IMR-90 (cell line): ENCODE data around the gene CLCN5. TPM values are rescaled to one million over a fixed set of nuclear protein-coding genes. Genes with fewer than 3 reads are reported as not detected.

Experiments used
- ATAC-seq: fragments of 200-7000 bp; cut with Tn5 transposase; 2 replicates; pipeline ENCODE4 v1.9.1; 2020; ENCODE audit warnings: low read depth, mild to moderate bottlenecking, moderate library complexity
- BruUV-seq: library from RNA; stranded (reverse); fragments of 400-500 nt; replicated peaks from 2 replicates; lab custom pipeline; 2021; lab: Mats Ljungman, UMichigan
- CTCF ChIA-PET: fragments of 300-600 bp; formaldehyde crosslinking; extraction: SDS; loops from one replicate; lab custom pipeline; 2021; ENCODE audit warnings: antibody characterized with exemption; lab: Yijun Ruan, JAX
- POLR2A ChIA-PET: fragments of 300-600 bp; sonication (Branson Sonifier 250); formaldehyde crosslinking; loops from one replicate; lab custom pipeline; 2022; ENCODE audit warnings: antibody characterized with exemption; ENCODE audit not compliant: unreplicated experiment; lab: Charles Lee
- DNase-seq: peaks from one replicate; pipeline ENCODE4 v3.0.0; 2013
- H2AFZ ChIP-seq: replicated peaks from 2 replicates; pipeline ENCODE3; 2013; ENCODE audit warnings: low read length, mild to moderate bottlenecking; ENCODE audit not compliant: poor library complexity
- H2AK5ac ChIP-seq: 2 replicates; pipeline ENCODE4 v1.6.1; 2013; ENCODE audit warnings: low read depth, low read length, inconsistent platforms
- H2AK9ac ChIP-seq: replicated peaks from 2 replicates; pipeline ENCODE3; 2013; ENCODE audit warnings: mild to moderate bottlenecking, low read depth, low read length, moderate library complexity; ENCODE audit not compliant: poor library complexity
- H2BK120ac ChIP-seq: 2 replicates; pipeline ENCODE4 v1.6.1; 2013; ENCODE audit warnings: low read depth, low read length, inconsistent platforms
- H2BK15ac ChIP-seq: 3 replicates; pipeline ENCODE4 v1.6.1; 2013; ENCODE audit warnings: low read depth, low read length, inconsistent platforms
- H2BK20ac ChIP-seq: 2 replicates; pipeline ENCODE4 v1.6.1; 2013; ENCODE audit warnings: low read depth, mild to moderate bottlenecking, inconsistent platforms, low read length, moderate library complexity
- H2BK5ac ChIP-seq: 2 replicates; pipeline ENCODE4 v1.6.1; 2013; ENCODE audit warnings: mild to moderate bottlenecking, low read depth, low read length, inconsistent platforms; ENCODE audit not compliant: poor library complexity, severe bottlenecking
- H3K14ac ChIP-seq: replicated peaks from 2 replicates; pipeline ENCODE4 v1.6.1; 2013; ENCODE audit warnings: low read depth, low read length, inconsistent platforms
- H3K18ac ChIP-seq: 2 replicates; pipeline ENCODE4 v1.6.1; 2013; ENCODE audit warnings: low read depth, low read length, control low read depth
- H3K23ac ChIP-seq: 2 replicates; pipeline ENCODE4 v1.6.1; 2013; ENCODE audit warnings: low read depth, low read length, inconsistent platforms
- H3K27ac ChIP-seq: 2 replicates; pipeline ENCODE4 v1.5.1; 2013; ENCODE audit warnings: mild to moderate bottlenecking, control low read depth, low read length; ENCODE audit not compliant: insufficient read depth
- H3K27me3 ChIP-seq: 2 replicates; pipeline ENCODE4 v1.6.1; 2013; ENCODE audit warnings: low read length; ENCODE audit not compliant: control insufficient read depth, insufficient read depth
- H3K36me3 ChIP-seq: 2 replicates; pipeline ENCODE4 v1.6.1; 2013; ENCODE audit warnings: low read length, mixed read lengths; ENCODE audit not compliant: control insufficient read depth, insufficient read depth
- H3K4ac ChIP-seq: 2 replicates; pipeline ENCODE4 v1.6.1; 2013; ENCODE audit warnings: low read depth, low read length, inconsistent platforms
- H3K4me1 ChIP-seq: 2 replicates; pipeline ENCODE4 v1.6.1; 2013; ENCODE audit warnings: low read length, mixed read lengths; ENCODE audit not compliant: control insufficient read depth, insufficient read depth
- H3K4me2 ChIP-seq: 2 replicates; pipeline ENCODE4 v1.6.1; 2013; ENCODE audit warnings: low read depth, mild to moderate bottlenecking, control low read depth, low read length, moderate library complexity
- H3K4me3 ChIP-seq: 2 replicates; pipeline ENCODE4 v1.5.1; 2013; ENCODE audit warnings: low read depth, mild to moderate bottlenecking, control low read depth, low read length, moderate library complexity; ENCODE audit not compliant: insufficient read depth
- H3K56ac ChIP-seq: 2 replicates; pipeline ENCODE4 v1.6.1; 2013; ENCODE audit warnings: low read length, inconsistent platforms; ENCODE audit not compliant: insufficient read depth; ENCODE audit errors: extremely low read depth
- H3K79me1 ChIP-seq, 2 experiments: 2 replicates each; pipeline ENCODE4 v1.6.1; 2013; ENCODE audit warnings: low read length in 2 of 2, inconsistent platforms in 1 of 2, low read depth in 1 of 2
- H3K9ac ChIP-seq: 2 replicates; pipeline ENCODE4 v1.6.1; 2013; ENCODE audit warnings: low read depth, low read length, control low read depth
- H3K9me1 ChIP-seq: 2 replicates; pipeline ENCODE4 v1.6.1; 2013; ENCODE audit warnings: low read length, inconsistent platforms; ENCODE audit not compliant: insufficient read depth
- H3K9me3 ChIP-seq: 2 replicates; pipeline ENCODE4 v1.6.1; 2013; ENCODE audit warnings: low read length; ENCODE audit not compliant: control insufficient read depth, insufficient read depth
- H4K20me1 ChIP-seq: 2 replicates; pipeline ENCODE4 v1.6.1; 2013; ENCODE audit warnings: low read length, inconsistent platforms; ENCODE audit not compliant: insufficient read depth
- H4K5ac ChIP-seq: 2 replicates; pipeline ENCODE4 v1.6.1; 2013; ENCODE audit warnings: mild to moderate bottlenecking, low read depth, low read length, control low read depth
- H4K8ac ChIP-seq, 2 experiments: 2 replicates each; pipeline ENCODE4 v1.6.1; 2013; ENCODE audit warnings: low read depth in 2 of 2, low read length in 2 of 2, control low read depth in 1 of 2, inconsistent platforms in 1 of 2
- H4K91ac ChIP-seq: 2 replicates; pipeline ENCODE4 v1.6.1; 2013; ENCODE audit warnings: low read depth, low read length, inconsistent platforms; ENCODE audit not compliant: insufficient read depth
- BHLHE40 ChIP-seq: fragments of 150-350 bp; IDR thresholded peaks from 2 replicates; pipeline ENCODE4 v1.6.1; 2016; ENCODE audit warnings: mild to moderate bottlenecking, low read depth, low read length
- CEBPB ChIP-seq: IDR thresholded peaks from 2 replicates; pipeline ENCODE4 v1.6.1; 2012; ENCODE audit warnings: low read depth, low read length, improper control_type of control experiment
- CHD1 ChIP-seq: IDR thresholded peaks from 2 replicates; pipeline ENCODE4 v1.6.1; 2012; ENCODE audit warnings: low read depth, low read length, improper control_type of control experiment
- CTCF ChIP-seq: conservative IDR thresholded peaks from 2 replicates; pipeline ENCODE4 v1.5.1; 2012; ENCODE audit warnings: mild to moderate bottlenecking, low read depth, low read length, improper control_type of control experiment
- FOS ChIP-seq: fragments of 150-350 bp; IDR thresholded peaks from 2 replicates; pipeline ENCODE4 v1.6.1; 2016; ENCODE audit warnings: low read depth, low read length
- MAFK ChIP-seq: IDR thresholded peaks from 2 replicates; pipeline ENCODE4 v1.6.1; 2012; ENCODE audit warnings: low read depth, low read length, improper control_type of control experiment
- MAZ ChIP-seq: IDR thresholded peaks from 2 replicates; pipeline ENCODE4 v1.6.1; 2012; ENCODE audit warnings: low read depth, mild to moderate bottlenecking, low read length, improper control_type of control experiment, moderate library complexity, borderline replicate concordance
- MXI1 ChIP-seq: IDR thresholded peaks from 2 replicates; pipeline ENCODE4 v1.6.1; 2012; ENCODE audit warnings: low read depth, mild to moderate bottlenecking, low read length, moderate library complexity, borderline replicate concordance
- NFE2L2 ChIP-seq: fragments of 150-350 bp; IDR thresholded peaks from 2 replicates; pipeline ENCODE4 v1.6.1; 2016; ENCODE audit warnings: low read depth, mild to moderate bottlenecking, low read length
- POLR2A ChIP-seq: IDR thresholded peaks from 2 replicates; pipeline ENCODE4 v1.6.1; 2012; ENCODE audit warnings: mild to moderate bottlenecking, low read depth, low read length
- RAD21 ChIP-seq: IDR thresholded peaks from 2 replicates; pipeline ENCODE4 v1.6.1; 2012; ENCODE audit warnings: low read length, improper control_type of control experiment
- RCOR1 ChIP-seq: IDR thresholded peaks from 2 replicates; pipeline ENCODE4 v1.6.1; 2012; ENCODE audit warnings: mild to moderate bottlenecking, low read length, improper control_type of control experiment; ENCODE audit not compliant: insufficient replicate concordance
- RFX5 ChIP-seq: IDR thresholded peaks from 2 replicates; pipeline ENCODE4 v1.8.0; 2012; ENCODE audit warnings: low read depth, mild to moderate bottlenecking, low read length, moderate library complexity
- SMC3 ChIP-seq: fragments of 150-350 bp; IDR thresholded peaks from 2 replicates; pipeline ENCODE4 v1.6.1; 2016; ENCODE audit warnings: low read depth, mild to moderate bottlenecking, antibody characterized with exemption, low read length, moderate library complexity
- WGBS, 2 experiments: methylation state at CpG; one replicate each; pipeline versions ENCODE4 v1.1.5 to v1.1.7; 2013; ENCODE audit warnings: missing lambda C conversion rate in 2 of 2; ENCODE audit not compliant: insufficient read length in 1 of 2; ENCODE audit errors: extremely low coverage in 2 of 2; 5-methylcytosine and 5-hydroxymethylcytosine counted together
- dilution Hi-C: fragments of 300-500 bp; cut with HindIII; formaldehyde crosslinking; loops from one replicate; pipeline ENCODE4 v1.14.3; 2018; ENCODE audit warnings: low sequenced_read_pairs; ENCODE audit not compliant: unreplicated experiment
- in situ Hi-C: fragments of 300-500 bp; cut with MboI; formaldehyde crosslinking; loops from 3 replicates; pipeline ENCODE4 v1.14.3; 2019; ENCODE audit warnings: low sequenced_read_pairs, inconsistent platforms, mixed read lengths
- intact Hi-C: fragments of 100-400 bp; cut with micrococcal nuclease; formaldehyde crosslinking; loops from 2 replicates; pipeline ENCODE4 v1.10.0; 2022
- polyA plus RNA-seq, 3 experiments: library from polyadenylated mRNA; depleted of rRNA; stranded (reverse); fragments of >200 nt; gene quantifications; 2 replicates each; pipeline ENCODE4 v1.2.3, GENCODE V29; 2012; ENCODE audit warnings: low replicate concordance in 1 of 3
- total RNA-seq: library from RNA; depleted of rRNA; stranded (reverse); fragments of >200 nt; gene quantifications from 2 replicates; pipeline ENCODE4 v1.2.3, GENCODE V29; 2012
- TF ChIP-seq, protein P1 (sequence below): fragments of 150-350 bp; IDR thresholded peaks from 2 replicates; pipeline ENCODE4 v1.6.1; 2017; ENCODE audit warnings: mild to moderate bottlenecking, antibody characterized with exemption, low read length, low read depth

Gene CLCN5
- total and polyA plus RNA-seq, 2 of the 4 experiments (the other 2 are of a cell fraction) = 1.4 to 5.9 TPM

GRCh38 chrX:49879656-49880277 is 42.6 kb upstream of the CLCN5 start:
- H3K4ac ChIP-seq = no peak overlapping the region
- H3K4me3 ChIP-seq = peak overlapping the region; percentile 95
- no peak overlapping the region for H2AK5ac ChIP-seq
- peak overlapping the region; percentile 3 for H2BK5ac ChIP-seq
- peak overlapping the region; percentile 57 for H3K27ac ChIP-seq
- dilution Hi-C loops (no loop called here), intact Hi-C loops (loop anchor here (10.0 kb wide), 1 partner anchor 705 kb away; no protein-coding TSS in a partner anchor), in situ Hi-C loops (no loop called here)
- H4K8ac ChIP-seq = no peak overlapping the region; a peak in 1 of 4 replicates
- no peaks in the 10 kb centered on the region; the same call in 1 of the 2 replicates for H4K20me1 ChIP-seq
- H3K27me3 ChIP-seq = 0 out of 2 replicates have a peak, but pooled peaks cover 3% of the 10 kb centered on the region
- no peak overlapping the region for H4K5ac ChIP-seq
- H2BK20ac ChIP-seq = no peak overlapping the region
- H3K9me1 ChIP-seq = peaks cover 21% of the 10 kb centered on the region; the same call in 1 of the 2 replicates
- 40% methylated on average over 4 of the region's 55 CpGs; no CpG with 5 or more reads in 1 of the 2 experiments for WGBS, 2 experiments
- no TSS peak for BruUV-seq
- H3K36me3 ChIP-seq = no peaks in the 10 kb centered on the region
- peak overlapping the region; percentile 91 for H2AFZ ChIP-seq
- DNase-seq (peak; percentile 1), ATAC-seq (peak; percentile 19)
- no peak overlapping the region for H3K18ac ChIP-seq
- no peak overlapping the region for H2BK15ac ChIP-seq
- CTCF ChIA-PET = interaction anchor here (1.2 kb wide), 1 partner anchor 9 kb away, joined by 3 read pairs; no protein-coding TSS in a partner anchor
- H3K23ac ChIP-seq = peak overlapping the region; percentile 65; the same call in 1 of the 2 replicates
- no peak overlapping the region for H2BK120ac ChIP-seq
- H3K9ac ChIP-seq = peak overlapping the region; percentile 69
- no peak overlapping the region for H2AK9ac ChIP-seq
- H4K91ac ChIP-seq = no peak overlapping the region; the same call in 1 of the 2 replicates
- peaks cover 3% of the 10 kb centered on the region; the same call in 1 of the 2 replicates for H3K4me1 ChIP-seq
- peak overlapping the region; percentile 97 for H3K4me2 ChIP-seq
- POLR2A ChIA-PET = no interaction called here
- peaks cover 6 to 11% of the 10 kb centered on the region in 2 experiments; a peak in 2 of 4 replicates for H3K79me1 ChIP-seq
- no peaks in the 10 kb centered on the region; the same call in 1 of the 2 replicates for H3K9me3 ChIP-seq
- H3K14ac ChIP-seq = peak overlapping the region; percentile 78
- peak overlapping the region; percentile 16; the same call in 1 of the 2 replicates for H3K56ac ChIP-seq
- TF ChIP-seq NFE2L2 (no peak), FOS (no peak), BHLHE40 (no peak), CTCF (no peak), CHD1 (no peak), MAZ (no peak), POLR2A (no peak), MAFK (no peak), MXI1 (no peak), SMC3 (no peak), RFX5 (no peak), RAD21 (no peak), RCOR1 (no peak), CEBPB (no peak)
- TF ChIP-seq, protein P1, sequence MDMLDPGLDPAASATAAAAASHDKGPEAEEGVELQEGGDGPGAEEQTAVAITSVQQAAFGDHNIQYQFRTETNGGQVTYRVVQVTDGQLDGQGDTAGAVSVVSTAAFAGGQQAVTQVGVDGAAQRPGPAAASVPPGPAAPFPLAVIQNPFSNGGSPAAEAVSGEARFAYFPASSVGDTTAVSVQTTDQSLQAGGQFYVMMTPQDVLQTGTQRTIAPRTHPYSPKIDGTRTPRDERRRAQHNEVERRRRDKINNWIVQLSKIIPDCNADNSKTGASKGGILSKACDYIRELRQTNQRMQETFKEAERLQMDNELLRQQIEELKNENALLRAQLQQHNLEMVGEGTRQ = no peak
